ENCODE measurements around the gene TUBGCP3.
"Not testable (repeated sequence)": the region's sequence is repeated elsewhere in the genome, so short reads cannot be mapped to it uniquely, and the experiment has no call there.

TUBGCP3 gene

GRCh38 chr13:112587764-112588489, at the start of gene TUBGCP3:
TUBGCP3 (minus strand) TSS chr13:112588153; CDS start chr13:112587980, 173 bp downstream.
- no peak for TF ChIP-seq CTCF (IDR thresholded peaks at IDR 0.05; ENCODE audit: low read depth, low read length)
- H3K4me3 ChIP-seq (ENCODE audit: low read depth, low read length) = peak within 1 kb of the TSS; percentile 92

GRCh38 chr13:112637017-112637801, 49.3 kb upstream of the TUBGCP3 start:
- no peak overlapping the region for H3K4me3 ChIP-seq (ENCODE audit: low read depth, low read length)
- no peak for TF ChIP-seq CTCF (IDR thresholded peaks at IDR 0.05; ENCODE audit: low read depth, low read length)

GRCh38 chr13:112636401-112636975, 48.5 kb upstream of the TUBGCP3 start:
- TF ChIP-seq CTCF (IDR thresholded peaks at IDR 0.05; ENCODE audit: low read depth, low read length) = no peak
- H3K4me3 ChIP-seq (ENCODE audit: low read depth, low read length) = no peak overlapping the region

- no peak for TF ChIP-seq CTCF (IDR thresholded peaks at IDR 0.05; ENCODE audit: low read depth, low read length)
- no peak overlapping the region for H3K4me3 ChIP-seq (ENCODE audit: low read depth, low read length)
Measured at GRCh38 chr13:112635323-112635722, 47.4 kb upstream of the TUBGCP3 start.

GRCh38 chr13:112634102-112634501, 46.1 kb upstream of the TUBGCP3 start:
- TF ChIP-seq CTCF (IDR thresholded peaks at IDR 0.05; ENCODE audit: low read depth, low read length) = no peak
- H3K4me3 ChIP-seq (ENCODE audit: low read depth, low read length) = no peak overlapping the region

- H3K4me3 ChIP-seq (ENCODE audit: low read depth, low read length) = not testable (repeated sequence)
Measured at GRCh38 chr13:112630226-112630625, 42.3 kb upstream of the TUBGCP3 start.

- no peak for TF ChIP-seq CTCF (IDR thresholded peaks at IDR 0.05; ENCODE audit: low read depth, low read length)
- no peak overlapping the region for H3K4me3 ChIP-seq (ENCODE audit: low read depth, low read length)
Measured at GRCh38 chr13:112629161-112629560, 41.2 kb upstream of the TUBGCP3 start.

- not testable (repeated sequence) for H3K4me3 ChIP-seq (ENCODE audit: low read depth, low read length)
Measured at GRCh38 chr13:112627613-112628012, 39.7 kb upstream of the TUBGCP3 start.

Data from WI38 (cell line).